NCI-H2171 treated with DMSO at 0.1 percent for 48 hours (cell line): ENCODE results near the gene DHX15.

ENCODE experiments used
- DNase-seq: peaks from one replicate; lab custom pipeline; 2025; lab: John Stamatoyannopoulos, UW

Gene DHX15

DNA sequence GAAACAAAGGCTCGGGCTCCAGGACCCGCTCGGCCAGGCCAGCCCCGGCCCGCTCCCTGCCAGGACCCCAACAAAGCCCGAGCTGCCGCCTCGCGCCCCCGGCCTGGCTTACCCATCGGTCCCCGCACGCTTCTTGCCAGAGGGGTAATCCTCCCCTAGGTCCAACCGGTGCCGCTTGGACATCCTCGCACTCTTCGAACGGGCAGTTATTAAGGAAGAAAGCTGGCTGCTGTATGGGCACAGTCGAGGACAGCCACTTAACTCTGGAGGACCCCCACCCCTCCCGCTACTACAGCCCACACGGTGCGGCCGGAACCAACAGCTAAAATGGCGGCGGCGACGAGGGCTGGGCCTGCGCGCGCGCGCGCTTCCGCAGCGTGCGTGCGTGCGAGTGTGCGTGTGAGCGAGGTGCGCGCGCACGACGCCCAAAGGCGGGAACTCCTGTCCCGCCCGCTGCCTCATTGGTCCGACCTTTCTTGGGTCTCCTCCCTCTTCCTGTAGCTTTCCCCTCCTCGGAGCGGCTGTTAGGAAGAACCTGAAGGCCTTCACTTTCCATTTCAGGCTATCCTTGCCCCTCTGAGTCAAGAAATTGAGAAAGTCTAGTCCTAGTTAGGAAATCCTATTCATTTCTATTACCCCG lies at the start of gene DHX15:
TSS of gene DHX15 (minus strand) at position 344 of the 640 bp plus-strand sequence. CDS start at position 183, 161 bp downstream.
- DNase-seq: peak; percentile 81

- DNase-seq: no peak
Observed at GRCh38 chr4:24632011-24632410, 47.7 kb upstream of the DHX15 start.

GRCh38 chr4:24630937-24631336 lies 46.6 kb upstream of the DHX15 start:
- no peak for DNase-seq

DNA sequence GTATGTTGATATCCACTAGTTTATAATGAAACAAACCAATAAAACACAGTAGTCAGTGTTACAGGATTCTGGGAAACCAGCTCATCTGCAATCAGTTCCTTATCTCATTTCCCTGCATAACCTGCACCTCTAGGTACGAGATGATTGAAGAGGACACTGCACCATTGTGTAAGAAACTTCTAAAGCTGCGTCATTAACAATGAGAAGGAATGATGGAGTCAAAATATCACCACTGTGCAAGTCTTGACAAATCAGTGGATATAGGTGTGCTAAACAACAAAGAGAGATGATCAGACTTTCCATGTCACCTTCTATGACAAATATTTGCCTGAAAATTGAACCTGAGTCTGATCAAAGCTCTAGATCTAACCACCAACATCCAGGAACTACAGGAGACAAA lies 40.7 kb upstream of the DHX15 start:
- no peak for DNase-seq

GRCh38 chr4:24624381-24624780 lies 40.0 kb upstream of the DHX15 start:
- peak; percentile 78 for DNase-seq

GRCh38 chr4:24622146-24622834 lies 37.9 kb upstream of the DHX15 start:
- no peak for DNase-seq

- no peak for DNase-seq
Observed at GRCh38 chr4:24615977-24616376, 31.6 kb upstream of the DHX15 start.

DNA sequence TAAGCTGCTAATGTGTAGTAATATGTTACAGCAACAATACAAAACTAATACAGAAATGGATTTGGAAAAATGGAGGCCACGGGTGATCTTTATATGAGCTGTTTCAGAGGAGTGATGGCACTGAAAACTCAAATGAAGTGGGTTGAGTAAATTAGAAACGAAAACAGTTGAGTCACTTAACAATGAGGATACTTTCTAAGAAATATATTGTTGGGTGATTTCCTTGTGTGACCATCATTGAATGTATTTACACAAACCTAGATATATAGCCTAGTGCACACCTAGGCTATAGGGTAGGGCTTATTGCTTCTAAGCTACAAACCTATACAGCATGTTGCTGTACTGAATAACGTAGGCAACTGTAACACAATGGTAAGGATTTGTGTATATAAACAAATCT lies 30.5 kb upstream of the DHX15 start:
- no peak for DNase-seq

DNA sequence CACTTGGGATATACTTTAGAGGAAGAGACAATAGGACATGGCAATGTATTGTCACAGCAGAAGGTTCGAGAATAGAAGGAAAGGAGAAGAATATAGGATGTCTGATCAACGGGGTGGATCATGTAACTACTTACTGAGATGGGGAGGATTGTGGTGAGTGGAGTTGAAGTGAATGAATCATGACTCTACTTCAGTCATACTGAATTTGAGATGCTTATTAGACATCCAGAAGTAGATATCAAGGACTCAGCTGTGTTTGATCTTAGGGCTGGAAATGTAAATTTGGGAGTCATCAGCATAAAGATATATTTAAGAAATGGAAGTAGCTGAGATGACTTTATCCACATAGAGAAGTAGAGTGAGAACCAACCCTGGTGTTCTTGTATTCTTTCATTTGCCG lies 29.1 kb upstream of the DHX15 start:
- no peak for DNase-seq

- DNase-seq: no peak
Observed at GRCh38 chr4:24611575-24611974, 27.2 kb upstream of the DHX15 start.

DNA sequence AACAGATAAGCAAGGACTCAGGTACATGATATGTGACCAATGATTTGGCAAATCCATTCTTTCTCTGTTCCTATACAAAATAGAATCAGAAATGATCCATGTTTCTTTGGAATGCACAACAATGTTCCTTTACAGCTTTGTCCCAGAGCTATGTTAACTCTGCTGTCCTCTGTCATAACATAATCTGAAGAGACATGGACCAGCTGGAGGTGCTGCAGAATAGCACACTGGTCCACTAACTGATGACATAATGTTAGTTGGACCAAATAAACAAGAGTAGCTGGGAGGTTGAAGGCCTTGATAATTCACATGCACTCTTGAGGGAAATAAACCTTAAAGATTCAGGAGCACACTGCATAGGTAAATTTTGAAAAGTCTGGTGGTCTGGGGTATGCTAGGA lies 23.0 kb upstream of the DHX15 start:
- DNase-seq: no peak

GRCh38 chr4:24605216-24605615 lies 20.9 kb upstream of the DHX15 start:
- no peak for DNase-seq

GRCh38 chr4:24604558-24605214 lies 20.3 kb upstream of the DHX15 start:
- DNase-seq: no peak

DNA sequence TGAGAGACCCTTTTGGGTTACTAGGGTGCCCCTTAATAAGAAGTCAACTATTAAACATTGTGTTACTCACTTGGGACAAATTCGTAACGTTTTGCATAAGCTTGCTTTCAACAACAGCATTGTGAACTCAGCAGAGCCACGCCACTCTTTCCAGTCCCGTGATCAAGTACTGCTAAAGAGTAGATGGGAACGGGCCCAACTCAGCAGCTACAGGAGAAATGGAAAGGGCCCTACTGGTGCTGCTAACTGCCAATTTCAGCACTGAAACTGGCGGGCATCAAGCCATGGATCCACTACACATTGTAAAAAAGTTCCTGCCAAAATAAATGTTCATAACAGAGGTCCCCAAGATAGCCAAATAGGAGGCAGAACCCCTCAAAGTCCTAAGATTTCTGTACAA lies 19.0 kb upstream of the DHX15 start:
- DNase-seq: no peak

DNA sequence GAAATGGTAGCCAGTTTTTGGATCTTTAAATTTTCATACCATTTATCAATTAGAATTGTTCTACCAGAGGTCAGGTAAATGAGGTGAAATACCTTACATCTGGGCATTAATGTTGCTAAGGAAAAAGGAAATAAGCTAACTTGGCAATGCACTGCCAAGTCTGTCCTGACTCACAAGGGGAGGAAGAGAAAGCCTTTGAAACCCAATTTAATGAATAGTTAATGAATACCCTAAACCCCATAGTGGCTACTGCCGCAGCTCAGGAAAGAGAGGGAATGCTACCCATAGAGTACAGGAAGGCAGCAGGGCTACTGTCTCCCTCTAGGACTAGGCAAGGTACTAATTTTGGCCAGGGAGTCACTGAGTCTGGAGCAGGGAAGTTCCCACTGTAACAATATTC lies 16.8 kb upstream of the DHX15 start:
- no peak for DNase-seq

DNA sequence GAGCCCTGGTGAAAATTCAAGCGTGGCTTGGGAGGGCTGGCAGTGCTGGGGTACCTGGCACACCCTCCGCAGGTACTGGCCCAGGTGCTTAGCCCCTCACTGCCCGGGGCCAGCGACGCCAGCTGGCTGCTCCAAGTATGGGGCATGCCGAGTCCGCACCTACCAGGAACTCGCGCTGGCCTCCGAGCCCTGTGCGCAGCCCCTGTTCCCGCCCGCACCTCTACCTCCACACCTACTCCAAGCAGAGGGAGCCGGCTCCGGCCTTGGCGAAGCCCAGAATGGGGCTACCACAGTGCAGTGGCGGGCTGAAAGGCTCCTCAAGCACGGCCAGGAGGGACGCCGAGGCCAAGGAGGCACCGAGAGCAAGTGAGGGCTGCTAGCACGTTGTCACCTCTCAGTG lies 14.9 kb upstream of the DHX15 start:
- no peak for DNase-seq

DNA sequence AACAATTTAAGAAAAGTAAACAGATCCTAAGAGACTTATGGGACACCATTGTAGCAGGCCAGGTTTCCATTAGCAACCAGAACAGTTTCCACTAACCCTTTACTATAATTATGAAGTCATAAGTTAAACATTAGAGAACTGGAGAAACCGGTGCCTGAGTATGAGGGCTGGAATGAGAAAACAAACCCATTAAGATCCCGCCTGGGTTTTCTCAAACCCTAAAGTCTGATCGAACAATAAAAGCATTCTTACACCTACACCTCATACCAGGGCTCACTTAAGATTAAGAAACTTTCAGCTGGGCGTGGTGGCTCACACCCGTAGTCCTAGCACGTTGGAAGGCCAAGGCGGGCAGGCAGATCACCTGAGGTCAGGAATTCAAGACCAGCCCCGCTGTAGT lies 13.7 kb upstream of the DHX15 start:
- DNase-seq: no peak

- DNase-seq: no peak
Observed at GRCh38 chr4:24595659-24596058, 11.3 kb upstream of the DHX15 start.

GRCh38 chr4:24594887-24595286 lies 10.5 kb upstream of the DHX15 start:
- DNase-seq: no peak

- DNase-seq: no peak
Observed at GRCh38 chr4:24589448-24589847, 5.1 kb upstream of the DHX15 start.

DNA sequence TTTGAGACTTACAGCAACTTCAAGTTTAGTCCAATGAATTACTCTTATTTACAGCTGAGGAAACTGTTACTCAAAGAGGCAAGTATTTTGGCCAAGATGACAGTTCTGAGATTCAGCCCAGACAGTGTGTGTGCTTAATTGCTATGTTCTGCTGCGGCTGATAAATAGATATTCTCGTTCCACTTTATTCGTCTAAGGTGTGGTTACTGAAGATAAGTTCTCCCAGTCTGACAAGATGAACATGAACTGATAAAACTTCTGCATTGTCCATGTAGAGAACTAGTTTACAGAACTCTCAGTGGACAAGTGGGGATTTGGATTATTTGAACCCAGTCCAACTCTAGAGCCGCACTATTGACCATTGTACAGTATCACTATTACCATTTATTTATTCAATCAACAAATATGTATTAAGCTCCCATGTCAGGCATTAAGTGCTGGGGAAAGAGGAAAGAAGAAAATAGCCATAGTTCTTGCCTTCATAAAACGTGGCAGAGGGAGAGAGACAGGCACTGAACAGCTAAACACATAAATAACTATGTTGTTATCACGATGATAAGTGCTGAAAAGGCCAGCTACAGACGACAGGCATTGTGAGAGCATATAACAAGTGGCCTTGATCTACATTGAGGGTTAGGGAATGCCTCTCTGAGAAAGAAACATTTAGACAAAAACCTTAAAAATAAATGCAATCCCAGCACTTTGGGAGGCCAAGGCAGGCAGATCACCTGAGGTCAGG lies 4.0 kb upstream of the DHX15 start:
- no peak for DNase-seq

GRCh38 chr4:24583451-24584210 lies 723 bp downstream of the DHX15 start:
- DNase-seq: peak; percentile 69
